SIG-M5 (cell line): ENCODE data around the gene GRAMD1B.

Experiments used
- DNase-seq: peaks from one replicate; lab custom pipeline; 2025; lab: John Stamatoyannopoulos, UW

GRAMD1B gene

GRCh38 chr11:123588117-123588863 is 158.2 kb downstream of the GRAMD1B start:
- DNase-seq, result no peak

GRCh38 chr11:123588864-123589262 is 158.8 kb downstream of the GRAMD1B start:
- no peak for DNase-seq

DNA sequence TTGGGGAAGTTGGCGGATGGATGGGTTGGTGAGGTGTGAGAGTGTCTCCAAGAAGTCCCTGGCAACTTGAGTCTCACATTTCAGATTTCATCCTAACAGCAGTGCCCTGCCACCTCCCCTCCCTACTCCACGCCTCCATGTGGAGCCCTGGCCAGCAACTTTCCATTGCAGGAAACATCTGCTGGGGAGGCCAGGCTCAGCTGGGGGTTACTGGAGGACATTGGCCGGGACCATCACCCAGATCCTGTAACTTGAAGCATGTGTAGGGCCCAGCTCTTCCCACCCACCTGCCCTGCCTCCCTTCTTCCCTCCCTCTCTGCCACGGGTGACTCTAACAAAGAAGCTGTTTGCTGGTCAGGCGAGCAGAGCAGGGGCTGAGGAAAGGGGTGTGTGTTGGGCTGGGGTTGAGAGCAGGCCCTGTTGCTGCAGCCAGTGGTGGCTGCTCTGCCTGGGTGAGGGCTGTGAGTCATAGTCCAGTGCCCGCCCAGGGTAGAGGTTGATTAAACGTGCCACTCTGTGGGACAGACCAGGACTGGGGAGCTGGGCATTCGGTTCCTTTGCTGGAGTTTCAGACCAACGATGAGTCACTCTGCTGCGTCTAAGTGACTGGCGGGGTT is 160.3 kb downstream of the GRAMD1B start:
- DNase-seq, result no peak

DNA sequence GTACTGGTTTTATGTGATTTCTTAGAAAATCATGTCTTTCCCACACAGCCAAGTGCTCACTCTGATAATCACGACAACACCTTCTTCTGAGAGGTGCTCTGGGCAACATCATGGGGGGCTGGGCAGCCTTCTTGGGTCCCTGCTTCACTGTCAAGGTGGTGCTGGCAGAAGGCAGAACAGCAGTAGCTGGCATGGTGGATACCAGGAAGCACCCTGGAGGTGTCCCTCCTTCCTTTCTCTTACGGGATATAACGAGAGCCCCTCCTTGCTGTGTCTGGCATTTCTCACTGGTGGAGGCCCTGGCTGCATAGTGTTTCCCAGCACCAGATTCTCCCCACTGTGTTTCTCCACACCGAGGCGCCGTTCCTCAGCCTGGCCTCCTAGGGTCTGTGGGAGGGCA is 163.5 kb downstream of the GRAMD1B start:
- DNase-seq, result no peak

DNA sequence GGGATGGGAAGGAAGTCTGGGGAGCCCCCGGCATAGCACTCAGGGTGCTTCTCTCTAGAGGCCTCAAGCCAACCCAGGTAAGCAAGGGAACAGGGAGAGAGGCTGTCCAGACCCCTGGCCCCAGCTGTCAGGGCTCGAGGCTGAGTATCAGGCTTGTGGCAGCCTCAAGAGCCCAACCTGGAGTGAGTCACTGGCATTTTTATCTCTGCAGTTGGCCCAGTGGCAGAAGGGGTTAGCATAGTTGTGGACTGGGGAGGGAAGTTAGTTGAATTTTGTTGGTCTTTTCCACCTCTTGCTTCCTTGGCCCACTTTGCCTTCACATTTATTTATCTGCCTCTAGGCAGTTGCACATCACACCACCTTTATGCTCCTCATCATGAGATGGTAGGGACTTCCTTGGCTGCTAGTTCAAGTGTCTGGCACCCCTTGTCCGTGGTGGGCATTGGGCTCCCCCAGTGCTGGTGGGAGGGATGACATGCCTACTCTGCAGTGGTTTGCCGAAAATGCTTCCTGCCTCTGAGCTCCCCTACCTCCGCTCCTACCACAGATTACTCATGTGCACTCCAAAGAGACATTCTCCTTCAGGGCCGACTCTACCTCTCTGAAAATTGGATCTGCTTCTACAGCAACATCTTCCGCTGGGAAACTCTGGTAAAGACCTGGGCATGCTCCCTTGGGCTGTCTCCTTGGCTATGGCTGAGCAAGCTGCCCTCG is 164.3 kb downstream of the GRAMD1B start:
- no peak for DNase-seq

DNA sequence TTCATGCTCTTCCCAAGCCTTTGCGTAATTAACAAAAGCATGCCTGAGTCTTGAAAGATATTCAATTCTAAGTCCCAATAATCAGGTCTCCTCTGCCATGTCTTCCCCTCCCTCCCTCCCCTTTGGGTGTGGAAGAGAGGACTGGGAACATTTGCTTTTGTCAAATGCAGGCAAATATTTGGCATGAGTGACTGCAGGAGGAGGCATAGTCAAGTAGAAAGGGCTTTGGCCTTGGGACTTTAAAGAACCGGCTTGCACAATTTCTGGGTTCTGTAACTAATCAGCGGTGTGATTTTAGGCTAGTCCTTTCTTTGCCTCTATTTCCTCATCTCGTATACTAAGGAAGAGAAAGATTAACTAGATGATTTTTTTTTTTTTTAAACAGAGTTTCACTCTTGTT is 164.9 kb downstream of the GRAMD1B start:
- DNase-seq, result no peak

- DNase-seq, result no peak
Observed at GRCh38 chr11:123597859-123598258, 167.8 kb downstream of the GRAMD1B start.

GRCh38 chr11:123601136-123601535 is 171.1 kb downstream of the GRAMD1B start:
- no peak for DNase-seq

DNA sequence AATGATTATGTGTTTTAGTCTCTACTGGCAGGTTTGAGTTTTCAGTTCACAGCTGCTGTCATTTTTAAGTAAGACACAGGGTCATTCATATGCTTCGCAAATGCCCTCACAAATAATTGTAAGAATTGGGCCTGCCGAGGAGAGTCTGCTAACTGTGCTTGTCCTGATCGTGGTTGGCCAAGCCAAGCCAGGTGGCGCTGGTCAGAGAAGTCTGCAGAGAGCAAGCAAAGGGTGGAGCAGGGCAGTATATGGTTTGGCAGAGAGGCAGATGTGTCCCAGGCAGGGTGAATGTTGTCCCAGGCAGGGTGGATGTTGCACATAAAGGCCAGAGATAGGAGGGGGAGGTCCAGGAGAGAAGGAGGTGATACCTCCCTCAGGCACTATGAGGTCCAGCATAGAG is 171.7 kb downstream of the GRAMD1B start:
- no peak for DNase-seq

GRCh38 chr11:123603666-123604065 is 173.6 kb downstream of the GRAMD1B start:
- DNase-seq, result no peak

GRCh38 chr11:123607781-123608180 is 177.7 kb downstream of the GRAMD1B start:
- no peak for DNase-seq

GRCh38 chr11:123608371-123608770 is 178.3 kb downstream of the GRAMD1B start:
- DNase-seq, result no peak

DNA sequence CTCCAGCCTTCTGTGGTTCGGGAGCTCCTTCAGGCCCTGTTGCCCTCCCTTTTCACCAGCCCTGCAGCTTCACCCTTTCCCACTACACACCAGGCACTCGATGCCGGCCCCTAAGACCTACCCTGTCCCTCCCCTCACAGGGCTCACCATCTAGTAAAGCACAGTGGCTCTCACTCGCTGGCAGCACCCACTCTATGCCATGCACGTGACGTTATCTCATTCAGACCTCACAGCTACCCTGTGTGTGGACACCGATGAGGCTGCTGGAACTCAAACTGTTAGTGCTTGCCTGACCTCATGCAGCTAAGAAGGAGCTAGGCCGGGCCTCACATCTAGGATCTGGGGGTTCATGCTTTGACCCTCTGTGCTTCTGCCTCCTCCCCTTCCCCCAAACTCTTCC is 178.9 kb downstream of the GRAMD1B start:
- DNase-seq, result no peak

DNA sequence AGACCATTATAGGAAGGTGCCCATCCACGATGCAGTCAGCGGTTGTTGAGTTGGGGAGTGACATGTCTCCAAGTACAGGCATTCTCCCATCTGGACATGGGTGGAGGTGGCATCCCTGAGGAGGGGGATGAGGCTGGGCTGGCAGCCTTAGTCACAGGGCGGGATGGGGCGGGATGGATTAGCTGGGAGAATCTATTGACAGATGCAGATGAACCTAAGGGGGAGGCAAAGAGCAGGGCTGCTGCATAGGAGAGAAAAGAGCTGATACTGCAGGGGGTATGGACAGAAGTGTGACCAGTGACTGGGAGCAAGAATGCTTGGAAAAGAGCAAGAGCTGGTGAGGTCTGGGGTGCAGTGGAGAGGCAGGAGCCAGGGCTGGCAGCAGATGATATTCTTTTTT is 181.6 kb downstream of the GRAMD1B start:
- no peak for DNase-seq

GRCh38 chr11:123616505-123617198 is 186.6 kb downstream of the GRAMD1B start:
- no peak for DNase-seq

DNA sequence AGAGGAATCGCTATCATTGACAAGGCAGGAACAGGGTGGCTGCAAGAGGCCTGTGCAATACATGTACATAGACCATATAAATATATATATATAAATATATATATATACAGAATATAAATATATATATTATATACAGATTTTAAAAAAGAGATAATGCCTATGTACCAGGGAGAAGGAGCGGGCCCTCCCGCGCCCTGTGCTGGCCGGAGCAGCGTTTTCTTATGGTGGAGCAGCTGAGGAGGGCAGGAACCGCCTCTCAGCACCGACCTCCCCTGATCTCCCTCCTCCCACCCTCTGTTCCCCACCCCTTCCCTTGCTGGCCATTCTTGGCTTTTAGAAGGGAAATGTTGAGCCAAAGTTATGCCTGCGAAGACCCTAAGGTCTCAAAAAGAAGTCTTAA is 192.5 kb downstream of the GRAMD1B start:
- DNase-seq, result no peak

GRCh38 chr11:123624974-123625373 is 194.9 kb downstream of the GRAMD1B start:
- no peak for DNase-seq

GRCh38 chr11:123628936-123629683 is 199.0 kb downstream of the GRAMD1B start:
- DNase-seq, result no peak

DNA sequence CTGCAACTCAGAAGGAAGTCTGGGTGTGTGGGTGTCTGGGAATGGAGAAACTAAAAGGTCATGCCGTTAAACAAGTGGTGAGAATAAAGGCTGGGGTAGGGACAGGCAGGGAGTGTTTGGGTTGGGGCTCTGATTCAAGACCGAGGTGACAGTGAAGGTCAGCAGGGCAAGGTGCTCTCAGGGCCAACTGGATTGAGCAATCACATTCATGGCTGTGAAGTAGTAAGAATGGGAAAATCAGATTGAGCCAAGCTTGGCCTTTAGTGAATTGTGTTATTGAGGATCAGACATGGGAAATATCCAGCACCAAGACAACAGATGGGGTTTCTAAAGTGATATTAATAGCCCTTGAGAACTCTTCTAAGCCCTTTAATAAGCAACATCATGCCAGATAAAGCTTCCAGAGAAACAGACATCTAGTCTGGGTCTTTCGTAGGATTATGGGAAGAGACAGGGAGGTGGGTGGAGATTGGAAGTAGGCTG is 200.1 kb downstream of the GRAMD1B start:
- DNase-seq, result no peak

DNA sequence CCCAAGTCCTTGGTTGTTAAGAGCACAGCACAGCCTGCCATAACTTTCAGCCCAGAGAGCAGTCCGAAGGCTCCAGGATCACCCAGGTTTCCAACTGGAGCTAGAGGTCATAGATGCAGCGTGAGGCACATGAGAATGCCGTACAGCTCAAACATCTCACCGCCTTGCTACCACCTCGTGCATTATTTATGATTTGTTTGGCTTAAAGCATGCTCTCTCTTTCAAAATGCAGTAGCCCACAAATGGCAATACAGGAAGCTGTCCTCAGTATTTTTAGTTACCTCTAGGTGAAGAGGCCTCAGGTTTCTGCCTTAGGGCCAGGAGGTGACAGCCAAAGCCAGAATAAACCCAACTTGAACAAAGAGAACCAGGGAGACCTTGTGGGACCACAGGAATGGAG is 210.0 kb downstream of the GRAMD1B start:
- DNase-seq, result no peak

DNA sequence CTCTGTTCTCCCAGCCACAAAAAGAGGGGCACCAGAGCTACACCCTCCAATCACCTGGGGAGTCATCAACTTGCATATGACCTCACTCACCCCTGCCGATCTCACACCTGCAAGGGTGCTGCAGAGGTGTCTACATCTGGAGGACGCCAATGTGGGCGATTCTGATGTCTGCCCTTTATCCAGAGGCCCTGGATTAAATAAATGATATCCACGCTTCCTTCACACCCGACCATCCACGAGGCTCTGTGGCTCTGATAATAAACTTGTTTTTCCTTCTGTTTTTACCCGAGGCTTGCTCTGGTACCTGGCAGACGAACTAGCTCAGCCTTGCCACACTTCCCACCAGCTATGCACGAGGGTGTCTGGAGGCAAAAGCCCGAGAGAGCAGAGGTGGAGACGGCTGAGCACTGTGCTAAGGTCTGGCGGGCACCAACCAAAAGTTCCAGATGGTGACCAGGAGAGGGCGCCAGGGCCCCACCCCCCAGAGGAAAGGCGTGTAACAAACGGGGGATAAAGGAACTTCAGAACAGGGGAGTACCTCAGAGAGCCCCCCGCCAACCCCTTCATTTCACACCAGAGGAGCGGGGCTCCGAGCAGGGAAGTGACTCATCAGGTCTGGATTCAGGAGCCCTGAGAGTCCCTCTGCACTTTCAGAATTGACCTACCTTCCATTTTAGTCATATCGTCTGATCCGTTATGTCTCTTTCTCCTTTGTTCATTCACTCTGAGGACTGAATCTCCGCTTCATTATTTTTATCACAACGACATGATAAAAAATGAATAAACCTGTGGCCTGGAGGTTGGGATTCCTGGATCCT is 210.8 kb downstream of the GRAMD1B start:
- no peak for DNase-seq
